ENCODE results near the gene NFKBIA. TPM values are rescaled to one million over a fixed set of nuclear protein-coding genes. Genes with fewer than 3 reads are reported as not detected.
"Not testable (repeated sequence)": the region's sequence is repeated elsewhere in the genome, so short reads cannot be mapped to it uniquely, and the experiment has no call there.

Gene NFKBIA
- total RNA-seq, 1 experiment from 2014 or later = 148 TPM

- no peak for DNase-seq (ENCODE audit: low read depth)
- in situ Hi-C loops (cut with HindIII; ENCODE audit: low pct_unique_long_range_greater_than_20kb, low sequenced_read_pairs) = no loop called here
Observed at GRCh38 chr14:35355981-35356841, 48.3 kb downstream of the NFKBIA start.

GRCh38 chr14:35355235-35355634 lies 49.3 kb downstream of the NFKBIA start:
- in situ Hi-C loops (cut with HindIII; ENCODE audit: low pct_unique_long_range_greater_than_20kb, low sequenced_read_pairs); DNase-seq (ENCODE audit: low read depth): not testable (repeated sequence)

GRCh38 chr14:35353409-35354172 lies 51.0 kb downstream of the NFKBIA start:
- in situ Hi-C loops (cut with HindIII; ENCODE audit: low pct_unique_long_range_greater_than_20kb, low sequenced_read_pairs) = no loop called here
- DNase-seq (ENCODE audit: low read depth) = no peak

- in situ Hi-C loops (cut with HindIII; ENCODE audit: low pct_unique_long_range_greater_than_20kb, low sequenced_read_pairs) = no loop called here
- no peak for DNase-seq (ENCODE audit: low read depth)
Observed at GRCh38 chr14:35352274-35353233, 52.0 kb downstream of the NFKBIA start.

GRCh38 chr14:35351897-35352273 lies 52.7 kb downstream of the NFKBIA start:
- in situ Hi-C loops (cut with HindIII; ENCODE audit: low pct_unique_long_range_greater_than_20kb, low sequenced_read_pairs) = no loop called here
- DNase-seq (ENCODE audit: low read depth) = no peak

Other genes starting within 250 kb of the NFKBIA start
- 410 and 417 TPM in 2 replicates for gene PSMA6, start 112.4 kb downstream of the NFKBIA start, total RNA-seq (2014; rRNA removed; shearing (Covaris generic); ENCODE audit: low replicate concordance)
- gene INSM2, start 129.4 kb upstream of the NFKBIA start, total RNA-seq (2014; rRNA removed; shearing (Covaris generic); ENCODE audit: low replicate concordance) = not detected in 2 replicates